Mesendoderm (in vitro differentiated cells): ENCODE results near the gene LRRC3C.

Experiments
- DNase-seq: peaks from one replicate; pipeline ENCODE4 v3.0.0; 2013
- H2AK5ac ChIP-seq: 2 replicates; pipeline ENCODE4 v1.6.1; 2013; ENCODE audit warnings: low read length, inconsistent platforms
- H2BK120ac ChIP-seq: 2 replicates; pipeline ENCODE4 v1.6.1; 2013; ENCODE audit warnings: low read depth, mild to moderate bottlenecking, low read length, moderate library complexity, mixed read lengths
- H2BK15ac ChIP-seq: replicated peaks from 2 replicates; pipeline ENCODE4 v1.6.1; 2013; ENCODE audit warnings: low read depth, mild to moderate bottlenecking, moderate library complexity
- H2BK5ac ChIP-seq: 2 replicates; pipeline ENCODE4 v1.6.1; 2013; ENCODE audit warnings: low read length, inconsistent platforms
- H3K18ac ChIP-seq: 2 replicates; pipeline ENCODE4 v1.6.1; 2013; ENCODE audit warnings: mild to moderate bottlenecking, low read length, mixed read lengths
- H3K23ac ChIP-seq: one replicate; pipeline ENCODE4 v1.6.1; 2013; ENCODE audit warnings: low read length
- H3K27ac ChIP-seq: 2 replicates; pipeline ENCODE4 v1.5.1; 2013; ENCODE audit warnings: low read depth, mild to moderate bottlenecking, inconsistent platforms, low read length, moderate library complexity
- H3K27me3 ChIP-seq: 2 replicates; pipeline ENCODE4 v1.6.1; 2013; ENCODE audit warnings: low read length, control low read depth, mild to moderate bottlenecking, inconsistent platforms; ENCODE audit not compliant: insufficient read depth, poor library complexity
- H3K36me3 ChIP-seq: 2 replicates; pipeline ENCODE4 v1.6.1; 2013; ENCODE audit warnings: low read length, inconsistent platforms; ENCODE audit not compliant: control insufficient read depth, insufficient read depth
- H3K4ac ChIP-seq: one replicate; pipeline ENCODE4 v1.6.1; 2013; ENCODE audit warnings: low read depth, mild to moderate bottlenecking, low read length, moderate library complexity
- H3K4me1 ChIP-seq: 2 replicates; pipeline ENCODE4 v1.6.1; 2013; ENCODE audit warnings: low read depth, low read length, inconsistent platforms; ENCODE audit not compliant: control insufficient read depth
- H3K4me2 ChIP-seq: 2 replicates; pipeline ENCODE4 v1.6.1; 2013; ENCODE audit warnings: low read length
- H3K4me3 ChIP-seq: 2 replicates; pipeline ENCODE4 v1.5.1; 2013; ENCODE audit warnings: mild to moderate bottlenecking, low read length
- H3K56ac ChIP-seq: one replicate; pipeline ENCODE4 v1.6.1; 2013; ENCODE audit warnings: low read length
- H3K79me1 ChIP-seq: 2 replicates; pipeline ENCODE4 v1.6.1; 2013; ENCODE audit warnings: low read length, inconsistent platforms
- H3K79me2 ChIP-seq: 2 replicates; pipeline ENCODE4 v1.6.1; 2013; ENCODE audit warnings: mild to moderate bottlenecking, low read length; ENCODE audit not compliant: control insufficient read depth, insufficient read depth
- H3K9ac ChIP-seq: 2 replicates; pipeline ENCODE4 v1.6.1; 2013; ENCODE audit warnings: low read length, inconsistent platforms
- H4K5ac ChIP-seq: one replicate; pipeline ENCODE4 v1.6.1; 2013; ENCODE audit warnings: low read length
- H4K8ac ChIP-seq: one replicate; pipeline ENCODE4 v1.6.1; 2013; ENCODE audit warnings: low read depth, mild to moderate bottlenecking, control low read depth, low read length, moderate library complexity
- WGBS: extraction: QIAGEN DNeasy Blood & Tissue Kit; methylation state at CpG from one replicate; pipeline ENCODE4 v1.1.7; 2013; ENCODE audit warnings: low lambda C conversion rate, missing lambda C conversion rate; ENCODE audit not compliant: insufficient coverage; ENCODE audit errors: extremely low coverage; 5-methylcytosine and 5-hydroxymethylcytosine counted together

Gene LRRC3C

GRCh38 chr17:39921323-39921722, 6.2 kb upstream of the LRRC3C start:
- Histone ChIP-seq H3K18ac (no peak overlapping the region), H4K5ac (no peak overlapping the region), H3K23ac (no peak overlapping the region), H3K79me1 (peaks cover 11% of the 10 kb centered on the region), H3K36me3 (peaks cover 2% of the 10 kb centered on the region), H3K4me1 (peaks cover 6% of the 10 kb centered on the region), H3K4me2 (no peak overlapping the region), H3K79me2 (peaks cover 9% of the 10 kb centered on the region), H3K4ac (no peak overlapping the region), H2BK15ac (no peak overlapping the region), H4K8ac (no peak overlapping the region), H3K9ac (no peak overlapping the region), H3K4me3 (no peak overlapping the region), H3K27ac (no peak overlapping the region), H2AK5ac (no peak overlapping the region), H2BK120ac (no peak overlapping the region), H3K56ac (no peak overlapping the region), H3K27me3 (no peaks in the 10 kb centered on the region), H2BK5ac (no peak overlapping the region)
- no peak for DNase-seq
- WGBS: no CpG with 5 or more reads among the region's 5 CpGs

- peaks cover 6% of the 10 kb centered on the region for H3K4me1 ChIP-seq
- WGBS: no CpG with 5 or more reads among the region's 6 CpGs
- H3K36me3 ChIP-seq: peaks cover 2% of the 10 kb centered on the region
- H3K27me3 ChIP-seq: no peaks in the 10 kb centered on the region
- H2BK5ac ChIP-seq: no peak overlapping the region
- H2BK15ac ChIP-seq: no peak overlapping the region
- no peak overlapping the region for H3K23ac ChIP-seq
- no peak overlapping the region for H3K4me2 ChIP-seq
- H3K79me2 ChIP-seq: peaks cover 9% of the 10 kb centered on the region
- DNase-seq: no peak
- H3K18ac ChIP-seq: no peak overlapping the region
- no peak overlapping the region for H4K5ac ChIP-seq
- no peak overlapping the region for H3K27ac ChIP-seq
- H3K56ac ChIP-seq: no peak overlapping the region
- H3K9ac ChIP-seq: no peak overlapping the region
- no peak overlapping the region for H2AK5ac ChIP-seq
- no peak overlapping the region for H4K8ac ChIP-seq
- peaks cover 11% of the 10 kb centered on the region for H3K79me1 ChIP-seq
- H3K4me3 ChIP-seq: no peak overlapping the region
- H3K4ac ChIP-seq: no peak overlapping the region
- no peak overlapping the region for H2BK120ac ChIP-seq
Observed at GRCh38 chr17:39922006-39922405, 5.5 kb upstream of the LRRC3C start.

- Histone ChIP-seq H2BK5ac (no peak overlapping the region), H3K23ac (no peak overlapping the region), H4K5ac (no peak overlapping the region), H3K4ac (no peak overlapping the region), H4K8ac (no peak overlapping the region), H3K27me3 (no peaks in the 10 kb centered on the region), H3K9ac (no peak overlapping the region), H3K4me3 (no peak overlapping the region), H3K79me1 (peaks cover 11% of the 10 kb centered on the region), H3K79me2 (peaks cover 9% of the 10 kb centered on the region), H3K4me2 (no peak overlapping the region), H2BK15ac (no peak overlapping the region), H2AK5ac (no peak overlapping the region), H3K56ac (no peak overlapping the region), H3K18ac (no peak overlapping the region), H2BK120ac (no peak overlapping the region), H3K36me3 (peaks cover 2% of the 10 kb centered on the region), H3K27ac (no peak overlapping the region), H3K4me1 (peaks cover 8% of the 10 kb centered on the region)
- no CpG with 5 or more reads among the region's 6 CpGs for WGBS
- no peak for DNase-seq
Observed at GRCh38 chr17:39923230-39923629, 4.3 kb upstream of the LRRC3C start.

GRCh38 chr17:39923836-39924690, 3.5 kb upstream of the LRRC3C start:
- Histone ChIP-seq H3K9ac (peak overlapping the region; percentile 13), H2BK120ac (no peak overlapping the region), H3K4me3 (no peak overlapping the region), H3K4me2 (no peak overlapping the region), H3K79me2 (peaks cover 9% of the 10 kb centered on the region), H3K79me1 (peaks cover 11% of the 10 kb centered on the region), H2BK5ac (no peak overlapping the region), H3K23ac (no peak overlapping the region), H2BK15ac (no peak overlapping the region), H4K8ac (no peak overlapping the region), H3K4me1 (peaks cover 9% of the 10 kb centered on the region), H3K56ac (peak overlapping the region; percentile 30), H2AK5ac (no peak overlapping the region), H3K18ac (no peak overlapping the region), H3K27ac (no peak overlapping the region), H3K36me3 (peaks cover 2% of the 10 kb centered on the region), H4K5ac (no peak overlapping the region), H3K4ac (no peak overlapping the region), H3K27me3 (no peaks in the 10 kb centered on the region)
- WGBS: no CpG with 5 or more reads among the region's 17 CpGs
- DNase-seq: peak; percentile 66

GRCh38 chr17:39924691-39925055, 2.9 kb upstream of the LRRC3C start:
- no CpG with 5 or more reads among the region's 3 CpGs for WGBS

More at GRCh38 chr17:39924691-39925055, 2.9 kb upstream of the LRRC3C start:
- Histone ChIP-seq H3K4me2 (no peak overlapping the region), H3K23ac (no peak overlapping the region), H3K4ac (no peak overlapping the region), H2BK5ac (no peak overlapping the region), H2BK15ac (no peak overlapping the region), H3K79me1 (peaks cover 11% of the 10 kb centered on the region), H3K27me3 (no peaks in the 10 kb centered on the region), H4K5ac (no peak overlapping the region), H3K56ac (no peak overlapping the region), H3K79me2 (peaks cover 9% of the 10 kb centered on the region), H4K8ac (no peak overlapping the region), H3K4me3 (no peak overlapping the region), H2BK120ac (no peak overlapping the region), H3K36me3 (no peaks in the 10 kb centered on the region), H3K27ac (no peak overlapping the region), H2AK5ac (no peak overlapping the region), H3K18ac (no peak overlapping the region), H3K4me1 (peaks cover 9% of the 10 kb centered on the region), H3K9ac (no peak overlapping the region)
- no peak for DNase-seq
